Measurements from ENCODE around the gene DYNLT5.

Gene DYNLT5

GRCh38 chr1:66768965-66769364 lies 16.7 kb downstream of the DYNLT5 start:
- H3K79me2 ChIP-seq = no peaks in the 10 kb centered on the region
- H3K9me3 ChIP-seq (ENCODE audit: control insufficient read depth, low read length) = no peaks in the 10 kb centered on the region
- TF ChIP-seq, protein P1, sequence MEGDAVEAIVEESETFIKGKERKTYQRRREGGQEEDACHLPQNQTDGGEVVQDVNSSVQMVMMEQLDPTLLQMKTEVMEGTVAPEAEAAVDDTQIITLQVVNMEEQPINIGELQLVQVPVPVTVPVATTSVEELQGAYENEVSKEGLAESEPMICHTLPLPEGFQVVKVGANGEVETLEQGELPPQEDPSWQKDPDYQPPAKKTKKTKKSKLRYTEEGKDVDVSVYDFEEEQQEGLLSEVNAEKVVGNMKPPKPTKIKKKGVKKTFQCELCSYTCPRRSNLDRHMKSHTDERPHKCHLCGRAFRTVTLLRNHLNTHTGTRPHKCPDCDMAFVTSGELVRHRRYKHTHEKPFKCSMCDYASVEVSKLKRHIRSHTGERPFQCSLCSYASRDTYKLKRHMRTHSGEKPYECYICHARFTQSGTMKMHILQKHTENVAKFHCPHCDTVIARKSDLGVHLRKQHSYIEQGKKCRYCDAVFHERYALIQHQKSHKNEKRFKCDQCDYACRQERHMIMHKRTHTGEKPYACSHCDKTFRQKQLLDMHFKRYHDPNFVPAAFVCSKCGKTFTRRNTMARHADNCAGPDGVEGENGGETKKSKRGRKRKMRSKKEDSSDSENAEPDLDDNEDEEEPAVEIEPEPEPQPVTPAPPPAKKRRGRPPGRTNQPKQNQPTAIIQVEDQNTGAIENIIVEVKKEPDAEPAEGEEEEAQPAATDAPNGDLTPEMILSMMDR (IDR thresholded peaks at IDR 0.05) = no peak
- no peak overlapping the region for H2AFZ ChIP-seq
- no peak overlapping the region for H3K4me2 ChIP-seq (ENCODE audit: low read length)
- H3K4me3 ChIP-seq (ENCODE audit: low read depth, low read length) = no peak overlapping the region
- no peaks in the 10 kb centered on the region for H3K4me1 ChIP-seq
- no peak overlapping the region for H3K27ac ChIP-seq
- H3K36me3 ChIP-seq (ENCODE audit: control insufficient read depth, insufficient read depth, low read length) = no peaks in the 10 kb centered on the region
- no peak overlapping the region for H3K9ac ChIP-seq
- H3K27me3 ChIP-seq (ENCODE audit: control insufficient read depth, insufficient read depth, low read length) = no peaks in the 10 kb centered on the region

- Histone ChIP-seq H3K4me1 (no peaks in the 10 kb centered on the region), H3K9me3 (ENCODE audit: control insufficient read depth, low read length) (no peaks in the 10 kb centered on the region)
Observed at GRCh38 chr1:66769512-66770229, 17.4 kb downstream of the DYNLT5 start.

GRCh38 chr1:66770240-66770639 lies 18.0 kb downstream of the DYNLT5 start:
- H3K9ac ChIP-seq = no peak overlapping the region
- no peaks in the 10 kb centered on the region for H3K9me3 ChIP-seq (ENCODE audit: control insufficient read depth, low read length)
- H3K4me2 ChIP-seq (ENCODE audit: low read length) = no peak overlapping the region
- H2AFZ ChIP-seq = no peak overlapping the region
- no peak overlapping the region for H3K4me3 ChIP-seq (ENCODE audit: low read depth, low read length)
- no peaks in the 10 kb centered on the region for H3K79me2 ChIP-seq
- no peaks in the 10 kb centered on the region for H3K27me3 ChIP-seq (ENCODE audit: control insufficient read depth, insufficient read depth, low read length)
- TF ChIP-seq, protein P1 (IDR thresholded peaks at IDR 0.05) = no peak
- H3K4me1 ChIP-seq = no peaks in the 10 kb centered on the region
- H3K36me3 ChIP-seq (ENCODE audit: control insufficient read depth, insufficient read depth, low read length) = no peaks in the 10 kb centered on the region
- no peak overlapping the region for H3K27ac ChIP-seq

More at GRCh38 chr1:66769512-66770229, 17.4 kb downstream of the DYNLT5 start:
- Histone ChIP-seq H3K27me3 (ENCODE audit: control insufficient read depth, insufficient read depth, low read length) (no peaks in the 10 kb centered on the region), H2AFZ (no peak overlapping the region), H3K27ac (no peak overlapping the region), H3K36me3 (ENCODE audit: control insufficient read depth, insufficient read depth, low read length) (no peaks in the 10 kb centered on the region), H3K9ac (no peak overlapping the region), H3K79me2 (no peaks in the 10 kb centered on the region), H3K4me2 (ENCODE audit: low read length) (no peak overlapping the region), H3K4me3 (ENCODE audit: low read depth, low read length) (no peak overlapping the region)
- TF ChIP-seq, protein P1 (IDR thresholded peaks at IDR 0.05) = no peak

DNA sequence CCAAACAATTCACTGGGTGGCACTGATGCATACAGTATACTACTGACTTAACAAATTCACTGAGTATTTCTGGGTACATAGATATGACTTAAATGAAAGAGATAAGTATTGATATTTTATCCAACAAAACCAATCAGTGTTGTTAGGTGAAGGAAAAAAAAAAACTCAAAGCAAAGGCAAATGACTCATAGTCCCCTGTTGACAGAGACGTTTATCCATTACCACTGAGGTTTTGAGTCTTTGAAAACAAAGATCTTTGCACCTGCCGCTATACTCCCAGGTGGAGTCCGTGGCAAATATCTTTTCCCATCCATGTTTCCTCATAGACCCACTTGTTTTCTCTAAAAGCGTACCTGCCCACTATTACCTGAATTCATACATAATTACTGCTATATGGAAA lies 18.4 kb downstream of the DYNLT5 start:
- H3K4me3 ChIP-seq (ENCODE audit: low read depth, low read length) = no peak overlapping the region
- H3K4me2 ChIP-seq (ENCODE audit: low read length) = no peak overlapping the region
- TF ChIP-seq, protein P1 (IDR thresholded peaks at IDR 0.05) = no peak
- no peaks in the 10 kb centered on the region for H3K9me3 ChIP-seq (ENCODE audit: control insufficient read depth, low read length)
- no peak overlapping the region for H3K9ac ChIP-seq
- no peaks in the 10 kb centered on the region for H3K79me2 ChIP-seq
- H3K4me1 ChIP-seq = no peaks in the 10 kb centered on the region
- H3K27ac ChIP-seq = no peak overlapping the region
- H3K27me3 ChIP-seq (ENCODE audit: control insufficient read depth, insufficient read depth, low read length) = no peaks in the 10 kb centered on the region
- no peaks in the 10 kb centered on the region for H3K36me3 ChIP-seq (ENCODE audit: control insufficient read depth, insufficient read depth, low read length)
- no peak overlapping the region for H2AFZ ChIP-seq

GRCh38 chr1:66773227-66773626 lies 21.0 kb downstream of the DYNLT5 start:
- no peak overlapping the region for H3K4me2 ChIP-seq (ENCODE audit: low read length)
- H3K4me1 ChIP-seq = no peaks in the 10 kb centered on the region
- H3K79me2 ChIP-seq = no peaks in the 10 kb centered on the region
- no peaks in the 10 kb centered on the region for H3K36me3 ChIP-seq (ENCODE audit: control insufficient read depth, insufficient read depth, low read length)
- TF ChIP-seq, protein P1 (IDR thresholded peaks at IDR 0.05) = no peak
- H2AFZ ChIP-seq = no peak overlapping the region
- H3K27me3 ChIP-seq (ENCODE audit: control insufficient read depth, insufficient read depth, low read length) = no peaks in the 10 kb centered on the region
- no peak overlapping the region for H3K4me3 ChIP-seq (ENCODE audit: low read depth, low read length)
- no peak overlapping the region for H3K27ac ChIP-seq
- H3K9me3 ChIP-seq (ENCODE audit: control insufficient read depth, low read length) = no peaks in the 10 kb centered on the region
- H3K9ac ChIP-seq = no peak overlapping the region

Data from parathyroid adenoma (tissue), 2 donors.